Caki2 (cell line): Measurements from ENCODE around the gene SLAMF6. TPM values are rescaled to one million over a fixed set of nuclear protein-coding genes. Genes with fewer than 3 reads are reported as not detected.

ENCODE experiments used
- DNase-seq: peaks from one replicate; pipeline ENCODE4 v3.0.0-alpha.2; 2015; ENCODE audit warnings: low read depth
- in situ Hi-C: cut with HindIII; loops from 2 replicates; pipeline ENCODE4 v1.10.0; 2016; ENCODE audit warnings: low sequenced_read_pairs, low pct_unique_long_range_greater_than_20kb, mixed read lengths
- total RNA-seq: library from RNA; depleted of rRNA; stranded (reverse); fragments of >200 nt; shearing (Covaris generic); gene quantifications from 2 replicates; pipeline ENCODE4 v1.2.3, GENCODE V29; 2014; ENCODE audit warnings: low replicate concordance; rRNA removed

The SLAMF6 gene
- total RNA-seq, 1 experiment from 2014 or later, result not detected

GRCh38 chr1:160451119-160451858 is 71.8 kb downstream of the SLAMF6 start:
- in situ Hi-C loops, result no loop called here
- DNase-seq, result no peak

GRCh38 chr1:160449494-160449893 is 73.6 kb downstream of the SLAMF6 start:
- no peak for DNase-seq
- in situ Hi-C loops, result no loop called here

GRCh38 chr1:160446945-160447600 is 76.0 kb downstream of the SLAMF6 start:
- in situ Hi-C loops, result no loop called here
- no peak for DNase-seq

GRCh38 chr1:160439718-160440117 is 83.3 kb downstream of the SLAMF6 start:
- DNase-seq, result no peak
- in situ Hi-C loops, result no loop called here

- in situ Hi-C loops, result no loop called here
- no peak for DNase-seq
Observed at GRCh38 chr1:160438935-160439334, 84.1 kb downstream of the SLAMF6 start.

- DNase-seq, result no peak
- in situ Hi-C loops, result no loop called here
Observed at GRCh38 chr1:160438317-160438918, 84.6 kb downstream of the SLAMF6 start.

GRCh38 chr1:160437432-160438316 is 85.4 kb downstream of the SLAMF6 start:
- in situ Hi-C loops, result no loop called here
- no peak for DNase-seq

- in situ Hi-C loops, result no loop called here
- DNase-seq, result no peak
Observed at GRCh38 chr1:160436966-160437365, 86.1 kb downstream of the SLAMF6 start.

Other genes with a start within 250 kb of the SLAMF6 start
- gene PEX19, start 238.1 kb downstream of the SLAMF6 start, total RNA-seq, result 42.1 and 44.9 TPM in 2 replicates
- gene COPA, start 180.0 kb downstream of the SLAMF6 start, total RNA-seq, result 80.5 and 84.9 TPM in 2 replicates
- 47.8 and 48.8 TPM in 2 replicates for gene NCSTN, start 179.9 kb downstream of the SLAMF6 start, total RNA-seq
- not detected in 2 replicates for gene NHLH1, start 156.2 kb downstream of the SLAMF6 start, total RNA-seq
- gene VANGL2, start 122.7 kb downstream of the SLAMF6 start, total RNA-seq, result not detected in 2 replicates
- gene CD84, start 56.2 kb upstream of the SLAMF6 start, total RNA-seq, result not detected in 2 replicates
- gene SLAMF1, start 123.8 kb upstream of the SLAMF6 start, total RNA-seq, result not detected in 2 replicates
- gene CD48, start 188.6 kb upstream of the SLAMF6 start, total RNA-seq, result not detected in 2 replicates
- gene SLAMF7, start 216.0 kb upstream of the SLAMF6 start, total RNA-seq, result not detected in 2 replicates